Measurements from ENCODE around the gene ACP3.
"Not testable (repeated sequence)": the region's sequence is repeated elsewhere in the genome, so short reads cannot be mapped to it uniquely, and the experiment has no call there.

Gene ACP3

GRCh38 chr3:132354916-132355702, 37.9 kb downstream of the ACP3 start:
- no peak overlapping the region for H3K4me3 ChIP-seq (ENCODE audit: low read depth, low read length)
- no peak for TF ChIP-seq CTCF (IDR thresholded peaks at IDR 0.05; ENCODE audit: control insufficient read depth, extremely low read depth, insufficient read depth)
- no peak for DNase-seq (ENCODE audit: low read depth)

- no peak for DNase-seq (ENCODE audit: low read depth)
- TF ChIP-seq CTCF (IDR thresholded peaks at IDR 0.05; ENCODE audit: control insufficient read depth, extremely low read depth, insufficient read depth): no peak
- no peak overlapping the region for H3K4me3 ChIP-seq (ENCODE audit: low read depth, low read length)
Measured at GRCh38 chr3:132356568-132356967, 39.4 kb downstream of the ACP3 start.

GRCh38 chr3:132360717-132361116, 43.5 kb downstream of the ACP3 start:
- no peak for DNase-seq (ENCODE audit: low read depth)
- H3K4me3 ChIP-seq (ENCODE audit: low read depth, low read length): no peak overlapping the region
- no peak for TF ChIP-seq CTCF (IDR thresholded peaks at IDR 0.05; ENCODE audit: control insufficient read depth, extremely low read depth, insufficient read depth)

- H3K4me3 ChIP-seq (ENCODE audit: low read depth, low read length): no peak overlapping the region
- no peak for TF ChIP-seq CTCF (IDR thresholded peaks at IDR 0.05; ENCODE audit: control insufficient read depth, extremely low read depth, insufficient read depth)
- DNase-seq (ENCODE audit: low read depth): no peak
Measured at GRCh38 chr3:132362329-132362728, 45.1 kb downstream of the ACP3 start.

- DNase-seq (ENCODE audit: low read depth): no peak
- TF ChIP-seq CTCF (IDR thresholded peaks at IDR 0.05; ENCODE audit: control insufficient read depth, extremely low read depth, insufficient read depth): no peak
- H3K4me3 ChIP-seq (ENCODE audit: low read depth, low read length): no peak overlapping the region
Measured at GRCh38 chr3:132368515-132368914, 51.3 kb downstream of the ACP3 start.

- H3K4me3 ChIP-seq (ENCODE audit: low read depth, low read length): no peak overlapping the region
- DNase-seq (ENCODE audit: low read depth): no peak
- TF ChIP-seq CTCF (IDR thresholded peaks at IDR 0.05; ENCODE audit: control insufficient read depth, extremely low read depth, insufficient read depth): no peak
Measured at GRCh38 chr3:132368962-132369361, 51.8 kb downstream of the ACP3 start.

- not testable (repeated sequence) for H3K4me3 ChIP-seq (ENCODE audit: low read depth, low read length); DNase-seq (ENCODE audit: low read depth)
Measured at GRCh38 chr3:132376945-132377354, 59.7 kb downstream of the ACP3 start.
